ENCODE measurements around the gene SEC24C.

DNA sequence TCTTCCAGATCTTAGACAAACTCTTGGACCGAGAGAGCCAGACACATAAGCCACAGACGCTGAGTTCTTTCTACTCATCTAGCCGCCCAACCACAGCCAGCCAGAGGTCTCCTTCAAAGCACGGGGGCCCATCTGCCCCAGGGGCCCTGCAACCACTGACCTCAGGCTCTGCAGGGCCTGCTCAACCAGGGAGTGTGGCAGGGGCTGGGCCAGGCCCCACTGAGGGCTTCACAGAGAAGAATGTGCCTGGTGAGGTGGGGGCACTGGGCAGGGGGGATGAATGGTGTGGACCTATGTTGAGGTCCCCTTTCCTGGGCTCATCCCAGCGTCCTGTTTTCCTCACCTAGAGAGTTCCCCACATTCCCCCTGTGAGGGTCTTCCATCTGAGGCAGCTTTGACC is 52.6 kb downstream of the SEC24C start:
- TF ChIP-seq, protein P1, sequence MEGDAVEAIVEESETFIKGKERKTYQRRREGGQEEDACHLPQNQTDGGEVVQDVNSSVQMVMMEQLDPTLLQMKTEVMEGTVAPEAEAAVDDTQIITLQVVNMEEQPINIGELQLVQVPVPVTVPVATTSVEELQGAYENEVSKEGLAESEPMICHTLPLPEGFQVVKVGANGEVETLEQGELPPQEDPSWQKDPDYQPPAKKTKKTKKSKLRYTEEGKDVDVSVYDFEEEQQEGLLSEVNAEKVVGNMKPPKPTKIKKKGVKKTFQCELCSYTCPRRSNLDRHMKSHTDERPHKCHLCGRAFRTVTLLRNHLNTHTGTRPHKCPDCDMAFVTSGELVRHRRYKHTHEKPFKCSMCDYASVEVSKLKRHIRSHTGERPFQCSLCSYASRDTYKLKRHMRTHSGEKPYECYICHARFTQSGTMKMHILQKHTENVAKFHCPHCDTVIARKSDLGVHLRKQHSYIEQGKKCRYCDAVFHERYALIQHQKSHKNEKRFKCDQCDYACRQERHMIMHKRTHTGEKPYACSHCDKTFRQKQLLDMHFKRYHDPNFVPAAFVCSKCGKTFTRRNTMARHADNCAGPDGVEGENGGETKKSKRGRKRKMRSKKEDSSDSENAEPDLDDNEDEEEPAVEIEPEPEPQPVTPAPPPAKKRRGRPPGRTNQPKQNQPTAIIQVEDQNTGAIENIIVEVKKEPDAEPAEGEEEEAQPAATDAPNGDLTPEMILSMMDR (IDR thresholded peaks at IDR 0.05; ENCODE audit: poor library complexity) = no peak
- TF ChIP-seq EZH2 (IDR thresholded peaks at IDR 0.05; ENCODE audit: borderline replicate concordance) (no peak), EZH2phosphoT487 (IDR thresholded peaks at IDR 0.05; ENCODE audit: low read depth, severe bottlenecking, unreplicated experiment) (no peak)
